Measurements from ENCODE around the gene EIF2D. TPM values are rescaled to one million over a fixed set of nuclear protein-coding genes. Genes with fewer than 3 reads are reported as not detected.

The EIF2D gene
- total RNA-seq, 1 donor from 2014 or later = 45.6 TPM

DNA sequence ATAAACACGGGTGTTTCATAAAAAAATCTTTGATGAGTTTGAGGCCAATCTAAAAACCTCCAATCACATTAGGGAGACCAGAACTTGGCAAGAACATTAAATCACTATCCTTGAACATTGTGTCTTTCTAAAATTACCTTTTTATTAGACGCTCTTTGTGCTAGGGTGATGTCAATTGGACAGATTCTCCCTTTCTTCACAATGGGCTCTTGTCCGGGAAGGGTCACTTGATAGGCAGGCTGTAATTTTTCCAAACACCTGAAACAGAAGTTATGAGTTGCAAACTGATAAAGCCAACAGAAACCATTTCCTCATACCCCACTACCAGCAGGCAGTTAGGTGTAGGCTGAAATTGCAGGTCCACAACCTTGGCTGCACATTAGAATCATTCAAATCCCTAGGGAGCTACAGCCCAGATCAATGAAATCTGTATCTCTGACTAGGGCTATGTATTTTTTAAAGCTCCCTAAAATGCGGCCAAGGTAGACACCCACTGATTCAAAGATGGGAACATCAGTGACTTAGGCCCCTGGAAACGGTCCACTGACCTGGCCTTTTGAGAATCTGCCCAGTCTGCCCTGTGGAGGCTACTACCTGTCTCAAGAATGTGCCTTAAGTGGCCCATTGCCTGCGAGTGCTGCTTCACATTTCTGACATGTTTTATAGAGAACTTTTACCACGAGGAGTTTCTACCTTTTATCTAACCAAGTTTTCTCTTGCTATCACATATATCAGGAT lies 16.5 kb downstream of the EIF2D start:
- no peak overlapping the region for H3K4me3 ChIP-seq (ENCODE audit: low read depth, low read length)
- TF ChIP-seq, protein P1, sequence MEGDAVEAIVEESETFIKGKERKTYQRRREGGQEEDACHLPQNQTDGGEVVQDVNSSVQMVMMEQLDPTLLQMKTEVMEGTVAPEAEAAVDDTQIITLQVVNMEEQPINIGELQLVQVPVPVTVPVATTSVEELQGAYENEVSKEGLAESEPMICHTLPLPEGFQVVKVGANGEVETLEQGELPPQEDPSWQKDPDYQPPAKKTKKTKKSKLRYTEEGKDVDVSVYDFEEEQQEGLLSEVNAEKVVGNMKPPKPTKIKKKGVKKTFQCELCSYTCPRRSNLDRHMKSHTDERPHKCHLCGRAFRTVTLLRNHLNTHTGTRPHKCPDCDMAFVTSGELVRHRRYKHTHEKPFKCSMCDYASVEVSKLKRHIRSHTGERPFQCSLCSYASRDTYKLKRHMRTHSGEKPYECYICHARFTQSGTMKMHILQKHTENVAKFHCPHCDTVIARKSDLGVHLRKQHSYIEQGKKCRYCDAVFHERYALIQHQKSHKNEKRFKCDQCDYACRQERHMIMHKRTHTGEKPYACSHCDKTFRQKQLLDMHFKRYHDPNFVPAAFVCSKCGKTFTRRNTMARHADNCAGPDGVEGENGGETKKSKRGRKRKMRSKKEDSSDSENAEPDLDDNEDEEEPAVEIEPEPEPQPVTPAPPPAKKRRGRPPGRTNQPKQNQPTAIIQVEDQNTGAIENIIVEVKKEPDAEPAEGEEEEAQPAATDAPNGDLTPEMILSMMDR (conservative IDR thresholded peaks at IDR 0.05; ENCODE audit: low read depth, low read length) = no peak
- DNase-seq (ENCODE audit: low read depth) = no peak

DNA sequence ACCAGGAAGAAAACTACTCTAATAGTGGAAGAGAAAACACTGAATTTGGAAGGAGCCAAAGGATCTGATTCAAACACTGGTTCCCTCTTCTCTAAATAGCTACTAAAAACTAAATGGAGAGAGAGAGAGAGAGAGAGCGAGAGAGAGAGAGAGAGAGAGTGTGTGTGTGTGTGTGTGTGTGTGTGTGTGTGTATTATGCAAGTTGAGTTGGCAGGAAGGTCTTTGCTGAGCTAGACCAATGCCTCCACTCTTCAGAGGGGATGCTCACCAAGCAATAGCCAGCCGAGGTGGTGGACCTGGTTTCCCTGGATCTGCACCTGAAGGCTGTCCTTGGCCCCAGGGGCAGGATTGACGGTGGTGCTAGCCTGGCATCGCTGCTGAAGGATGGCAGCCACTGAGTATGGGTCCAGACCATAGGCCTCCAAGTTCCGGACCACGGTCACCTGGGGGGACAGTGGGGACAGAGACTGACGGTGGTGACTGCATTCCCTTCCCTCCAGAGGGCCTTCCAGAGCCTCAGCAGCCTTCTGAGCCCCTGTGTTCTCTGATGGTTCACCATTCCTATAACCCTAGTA lies 18.8 kb downstream of the EIF2D start:
- H3K4me3 ChIP-seq (ENCODE audit: low read depth, low read length) = no peak overlapping the region

DNA sequence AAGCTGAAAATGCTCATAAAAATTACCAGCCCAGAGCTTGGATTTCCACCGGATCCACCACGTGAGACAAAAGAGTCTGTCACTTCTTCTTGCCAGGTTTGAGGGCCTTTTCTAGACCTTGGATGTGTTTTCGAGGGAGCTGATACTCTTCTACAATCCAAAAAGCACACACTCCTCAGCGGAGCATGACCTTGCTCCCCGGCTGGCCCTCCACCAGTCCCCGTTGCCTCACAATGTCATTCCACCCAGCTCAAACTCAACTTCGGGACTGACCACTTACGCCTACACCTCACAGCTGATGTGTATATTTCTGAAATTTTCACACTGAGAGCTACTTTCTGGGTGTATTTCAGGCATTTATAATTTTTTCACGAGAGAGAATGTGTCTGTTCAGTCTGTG lies 20.6 kb downstream of the EIF2D start:
- TF ChIP-seq, protein P1 (conservative IDR thresholded peaks at IDR 0.05; ENCODE audit: low read depth, low read length) = no peak
- H3K4me3 ChIP-seq (ENCODE audit: low read depth, low read length) = no peak overlapping the region
- no peak for DNase-seq (ENCODE audit: low read depth)

More for the DNA sequence above, 18.8 kb downstream of the EIF2D start:
- DNase-seq (ENCODE audit: low read depth) = no peak
- TF ChIP-seq, protein P1 (conservative IDR thresholded peaks at IDR 0.05; ENCODE audit: low read depth, low read length) = no peak

DNA sequence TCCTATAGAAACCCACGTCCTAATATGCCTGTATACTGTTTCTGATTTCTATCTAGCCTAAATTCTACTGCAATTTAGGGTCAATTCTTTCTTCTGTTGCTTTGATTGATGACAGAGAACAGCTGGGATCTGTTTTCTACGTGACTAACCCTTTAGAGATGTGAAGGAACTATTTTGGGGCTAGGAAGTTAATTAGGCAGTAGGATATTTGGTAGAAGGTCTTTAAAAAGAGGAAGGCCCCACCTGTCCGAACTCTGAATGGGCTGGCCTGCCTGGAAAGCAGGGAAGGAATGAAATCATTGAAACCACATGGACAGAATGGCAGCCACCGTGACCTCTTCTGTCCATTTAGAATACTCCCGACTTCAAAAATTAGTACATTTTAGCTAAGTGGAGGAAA lies 21.0 kb downstream of the EIF2D start:
- DNase-seq (ENCODE audit: low read depth) = no peak
- no peak overlapping the region for H3K4me3 ChIP-seq (ENCODE audit: low read depth, low read length)
- TF ChIP-seq, protein P1 (conservative IDR thresholded peaks at IDR 0.05; ENCODE audit: low read depth, low read length) = no peak

DNA sequence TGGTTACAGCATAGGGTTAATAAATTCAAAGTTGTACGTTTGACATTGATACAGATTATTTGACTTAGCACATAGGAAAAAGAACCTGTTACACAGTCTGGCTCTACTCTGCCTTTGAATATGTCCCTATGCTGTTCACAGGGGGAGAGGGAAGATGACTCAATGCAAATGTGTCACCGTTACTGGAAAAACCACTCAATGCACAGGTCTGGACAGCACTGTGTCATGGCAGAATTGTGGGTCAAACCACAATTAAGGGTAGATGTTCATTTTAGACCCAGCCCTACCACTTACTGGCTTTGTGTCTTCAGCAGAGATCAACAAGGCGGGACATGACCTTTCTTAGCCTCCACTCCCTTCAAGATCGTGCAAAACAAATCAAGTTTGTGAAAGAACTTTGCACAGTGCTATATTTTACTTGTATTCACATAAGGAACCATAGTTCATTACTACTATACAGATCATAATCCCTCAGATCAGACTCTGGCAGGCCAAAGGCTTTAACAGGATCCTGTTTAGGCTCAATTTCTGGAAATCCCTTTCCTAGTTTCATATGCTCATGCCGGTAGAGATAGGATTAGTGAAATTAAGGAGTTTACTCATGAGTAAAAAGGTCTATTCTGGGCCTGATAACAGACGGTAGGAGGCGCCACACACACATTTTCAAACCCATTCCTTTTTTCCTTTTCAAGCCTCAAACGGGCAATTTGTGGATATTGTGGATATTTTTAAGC lies 22.1 kb downstream of the EIF2D start:
- DNase-seq (ENCODE audit: low read depth) = no peak
- H3K4me3 ChIP-seq (ENCODE audit: low read depth, low read length) = no peak overlapping the region
- TF ChIP-seq, protein P1 (conservative IDR thresholded peaks at IDR 0.05; ENCODE audit: low read depth, low read length) = peak; percentile 37

DNA sequence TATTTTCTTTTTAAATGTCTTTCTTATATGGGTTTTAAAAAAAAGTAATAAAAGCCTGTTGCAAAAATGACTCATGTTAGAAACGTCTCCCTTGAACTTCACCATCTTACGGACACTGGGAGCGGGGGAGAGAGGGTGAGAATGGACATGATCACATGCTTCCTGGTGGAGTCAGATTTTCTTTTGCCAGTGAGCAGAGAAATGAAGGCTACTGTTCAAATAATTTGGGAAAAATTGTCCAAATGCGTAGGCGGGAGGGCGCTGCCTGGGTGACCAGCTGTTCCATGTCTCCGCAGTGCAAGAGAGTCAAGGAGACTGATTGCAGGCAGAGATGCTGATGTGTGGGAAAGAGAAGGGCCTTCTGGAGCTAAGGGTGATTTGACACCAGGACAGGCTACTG lies 23.1 kb downstream of the EIF2D start:
- peak; percentile 25 for DNase-seq (ENCODE audit: low read depth)
- TF ChIP-seq, protein P1 (conservative IDR thresholded peaks at IDR 0.05; ENCODE audit: low read depth, low read length) = no peak
- H3K4me3 ChIP-seq (ENCODE audit: low read depth, low read length) = no peak overlapping the region
